Inflammatory macrophage treated with lipopolysaccharide for 1 hour (primary cell): ENCODE results near the gene CDS1.
A peak's percentile ranks its signal among the peaks of the same experiment; 100 is the strongest.
"Not testable (repeated sequence)": the region's sequence is repeated elsewhere in the genome, so short reads cannot be mapped to it uniquely, and the experiment has no call there.

Experiments used
- DNase-seq, 2 donors: peaks; one replicate each; pipeline ENCODE4 v3.0.0-alpha.2; 2020 to 2022

The CDS1 gene

GRCh38 chr4:84582988-84583875, at the start of gene CDS1:
Gene CDS1, plus strand, starts transcription at chr4:84583127. Its CDS starts 275 bp downstream, at chr4:84583402.
- DNase-seq = no peak

- DNase-seq = no peak
These were observed 47.0 kb upstream of the CDS1 start for GRCh38 chr4:84535901-84536300.

- no peak for DNase-seq
These were observed 37.8 kb upstream of the CDS1 start for GRCh38 chr4:84545093-84545492.

- peak in 1 of 2 donors; percentile 55 for DNase-seq
These were observed 35.7 kb upstream of the CDS1 start for GRCh38 chr4:84547211-84547610.

GRCh38 chr4:84549191-84549590, 33.7 kb upstream of the CDS1 start:
- DNase-seq = not testable (repeated sequence)

GRCh38 chr4:84562156-84562555, 20.8 kb upstream of the CDS1 start:
- DNase-seq = no peak

- DNase-seq = no peak
These were observed 19.9 kb upstream of the CDS1 start for GRCh38 chr4:84563002-84563401.

- no peak for DNase-seq
These were observed 17.0 kb upstream of the CDS1 start for GRCh38 chr4:84565951-84566350.

- no peak for DNase-seq
These were observed 14.4 kb upstream of the CDS1 start for GRCh38 chr4:84568496-84568895.

- DNase-seq = no peak
These were observed 13.9 kb upstream of the CDS1 start for GRCh38 chr4:84569009-84569408.

GRCh38 chr4:84573385-84574068, 9.4 kb upstream of the CDS1 start:
- DNase-seq = peak; percentile 79 to 87

GRCh38 chr4:84574069-84574720, 8.7 kb upstream of the CDS1 start:
- peak; percentile 87 to 91 for DNase-seq

GRCh38 chr4:84578540-84579402, 4.2 kb upstream of the CDS1 start:
- peak; percentile 37 to 46 for DNase-seq

- no peak for DNase-seq
These were observed 3.5 kb upstream of the CDS1 start for GRCh38 chr4:84579403-84579776.

GRCh38 chr4:84582302-84582987, 482 bp upstream of the CDS1 start:
- peak; percentile 31 to 74 for DNase-seq

- DNase-seq = peak; percentile 32 to 47
These were observed 1.0 kb downstream of the CDS1 start for GRCh38 chr4:84583876-84584380.

GRCh38 chr4:84585251-84585650, 2.3 kb downstream of the CDS1 start:
- DNase-seq = no peak

- no peak for DNase-seq
These were observed 11.8 kb downstream of the CDS1 start for GRCh38 chr4:84594724-84595123.

- DNase-seq = peak; percentile 22 to 39
These were observed 13.9 kb downstream of the CDS1 start for GRCh38 chr4:84596826-84597225.

GRCh38 chr4:84597450-84597849, 14.5 kb downstream of the CDS1 start:
- no peak for DNase-seq

GRCh38 chr4:84606645-84607044, 23.7 kb downstream of the CDS1 start:
- no peak for DNase-seq

- no peak for DNase-seq
These were observed 28.6 kb downstream of the CDS1 start for GRCh38 chr4:84611531-84611930.
